GM19463 (cell line): ENCODE results near the gene ARID3C.

Source experiments
- ATAC-seq: cut with Tn5 transposase; IDR thresholded peaks from one replicate; pipeline ENCODE4 v1.9.1; 2021; ENCODE audit warnings: mild to moderate bottlenecking, moderate library complexity; ENCODE audit not compliant: unreplicated experiment

ARID3C gene

DNA sequence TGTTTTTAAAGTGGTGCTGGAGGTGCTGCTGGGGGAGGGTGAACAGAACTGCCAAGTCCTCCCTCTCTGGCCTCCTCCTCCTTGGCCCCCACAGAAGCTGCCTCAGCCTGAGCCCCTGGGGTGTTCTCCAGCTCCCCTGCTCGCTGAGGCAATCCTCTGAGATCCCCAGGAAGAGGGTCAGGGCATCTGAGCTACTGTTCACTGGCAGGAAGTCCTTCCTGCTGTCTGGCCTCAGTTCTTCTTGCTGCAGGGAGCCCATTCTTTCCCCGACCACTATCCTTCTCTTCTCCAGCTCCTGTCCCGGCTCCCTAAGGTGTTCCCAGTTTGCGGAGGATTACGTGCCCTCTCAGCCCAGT is 49.1 kb downstream of the ARID3C start:
- ATAC-seq = no peak

GRCh38 chr9:34579104-34579807 is 49.6 kb downstream of the ARID3C start:
- ATAC-seq = no peak

DNA sequence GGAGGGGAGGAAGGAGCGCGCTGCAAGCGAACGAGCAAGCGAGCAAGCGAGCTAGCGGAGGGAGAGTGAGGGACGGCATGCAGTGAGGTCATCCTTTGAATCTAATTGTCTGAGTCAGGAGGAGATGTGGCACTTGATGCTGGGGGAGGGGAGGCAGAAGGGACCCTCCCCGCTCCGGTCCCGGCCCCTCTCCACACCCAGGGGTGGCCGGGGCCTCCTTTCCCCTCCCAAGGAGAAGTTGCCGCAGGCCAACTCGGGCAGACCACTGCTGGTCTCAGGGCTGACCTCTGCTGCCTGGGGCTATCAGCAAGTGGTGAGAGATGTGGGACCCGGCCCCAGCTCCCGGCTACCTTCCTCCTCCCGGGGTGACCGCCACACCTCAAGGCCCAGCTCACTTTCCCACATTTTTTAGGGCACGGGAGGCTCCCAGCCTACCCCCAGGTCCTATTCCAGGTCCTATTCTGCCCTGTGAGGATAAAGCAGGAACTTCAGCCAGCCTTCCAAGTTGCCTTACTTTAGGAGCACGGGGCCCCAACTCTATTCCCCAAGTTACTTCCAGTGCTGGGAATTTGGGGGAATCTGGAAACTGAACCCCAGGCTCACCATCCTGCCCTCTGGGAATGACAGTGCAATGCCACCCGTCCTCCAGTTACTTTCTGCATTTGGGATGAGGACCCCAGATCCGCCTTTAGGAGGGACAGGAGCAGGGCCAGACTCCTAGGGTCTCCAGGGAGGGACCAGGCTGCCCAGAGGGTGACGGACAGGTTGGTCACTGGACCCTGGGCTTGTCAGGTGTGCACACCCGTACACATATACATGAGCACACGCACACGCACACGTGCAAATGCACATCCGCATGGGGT is 50.4 kb downstream of the ARID3C start:
- ATAC-seq = no peak

GRCh38 chr9:34577400-34578240 is 51.2 kb downstream of the ARID3C start:
- no peak for ATAC-seq

- no peak for ATAC-seq
These were observed 52.1 kb downstream of the ARID3C start for GRCh38 chr9:34576597-34577399.

- no peak for ATAC-seq
These were observed 52.8 kb downstream of the ARID3C start for GRCh38 chr9:34575862-34576596.

GRCh38 chr9:34575241-34575640 is 53.6 kb downstream of the ARID3C start:
- ATAC-seq = no peak

DNA sequence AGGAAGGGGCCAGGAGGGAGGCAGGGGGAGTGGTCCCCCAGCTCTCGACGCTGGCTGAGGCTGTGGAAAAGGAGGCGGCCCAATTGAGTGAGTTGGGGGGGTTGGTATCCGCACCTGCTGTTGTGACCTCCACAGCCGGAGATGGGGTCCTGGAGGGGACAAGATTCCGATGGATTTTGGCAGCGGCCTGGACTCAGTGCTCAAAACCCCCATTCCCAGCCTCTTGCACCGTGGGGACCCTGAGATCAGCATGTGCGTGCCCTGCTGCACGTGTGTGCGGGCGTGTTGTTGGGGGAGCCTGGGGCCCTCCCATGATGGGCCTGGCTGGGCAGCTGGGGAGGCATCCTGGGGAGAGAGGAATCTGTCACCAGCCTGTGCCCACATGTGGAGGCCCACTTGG is 54.3 kb downstream of the ARID3C start:
- ATAC-seq = no peak

DNA sequence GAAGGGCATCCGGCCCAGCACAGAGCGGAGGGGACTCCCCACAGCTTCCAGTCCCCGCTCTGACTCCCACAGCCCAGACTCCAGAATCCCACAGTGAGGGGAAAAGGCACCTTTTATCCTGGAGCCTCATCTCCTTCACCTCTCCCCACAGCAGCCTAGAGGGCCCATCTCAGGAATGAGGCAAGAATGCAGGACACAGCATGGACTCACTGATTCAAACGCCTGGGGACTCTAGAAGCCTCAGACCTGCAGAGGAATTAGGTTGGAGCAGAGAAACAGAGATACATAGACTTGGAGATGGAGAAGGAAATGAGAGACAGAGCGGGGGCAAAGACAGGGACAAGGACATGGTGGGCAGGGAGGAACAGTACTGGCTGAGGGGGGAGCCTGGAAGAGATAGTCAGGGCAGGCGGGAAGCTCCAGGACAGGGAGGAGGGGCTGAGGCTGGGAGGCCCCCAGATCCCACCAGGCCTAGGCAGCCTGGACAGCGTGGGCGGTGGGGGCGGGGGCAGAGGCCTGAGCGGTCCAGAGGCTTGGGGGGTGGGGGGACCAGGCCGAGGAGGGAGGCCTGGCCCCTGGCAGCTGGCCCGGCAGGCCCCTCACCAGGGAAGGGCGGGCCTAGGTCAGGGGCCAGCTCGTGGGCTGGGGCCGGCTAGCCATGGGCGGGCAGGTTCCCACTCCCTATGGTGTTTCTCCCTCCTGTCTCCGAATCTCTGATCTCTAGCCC is 55.1 kb downstream of the ARID3C start:
- ATAC-seq = no peak

GRCh38 chr9:34572628-34573027 is 56.2 kb downstream of the ARID3C start:
- no peak for ATAC-seq

DNA sequence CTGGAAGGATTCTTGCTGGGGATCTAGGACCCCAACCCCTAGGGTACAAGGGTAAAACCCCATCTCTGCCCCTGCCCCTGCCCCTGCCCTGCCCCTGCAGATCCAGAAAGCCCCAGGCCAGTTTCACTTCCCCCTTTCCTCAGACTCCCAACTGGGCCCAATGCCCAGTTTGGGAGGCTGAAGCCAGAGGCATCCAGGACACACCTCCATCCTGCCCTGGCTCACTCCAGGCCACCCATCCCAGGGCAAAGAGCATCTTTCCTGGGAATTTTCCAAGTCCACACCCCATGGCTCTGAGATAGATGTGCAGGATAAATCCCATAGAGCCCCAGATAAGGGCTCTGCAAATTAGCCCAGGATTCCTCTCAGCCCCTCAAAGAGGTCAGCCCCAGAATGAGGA is 56.8 kb downstream of the ARID3C start:
- no peak for ATAC-seq

- ATAC-seq = no peak
These were observed 57.4 kb downstream of the ARID3C start for GRCh38 chr9:34571481-34571810.
